HCT116 (cell line): ENCODE measurements around the gene ZNF581.

Experiments
- CEBPB ChIP-seq: IDR thresholded peaks from 2 replicates; pipeline ENCODE4 v1.6.1; 2012; ENCODE audit warnings: low read depth
- ELF1 ChIP-seq: IDR thresholded peaks from 2 replicates; pipeline ENCODE4 v1.6.1; 2012; ENCODE audit warnings: low read depth, borderline replicate concordance
- EZH2 ChIP-seq: fragments of 200-600 bp; sonication (generic); IDR thresholded peaks from 2 replicates; pipeline ENCODE4 v1.6.1; 2017; ENCODE audit warnings: antibody characterized with exemption, mixed run types
- EZH2phosphoT487 ChIP-seq: fragments of 200-600 bp; IDR thresholded peaks from 2 replicates; pipeline ENCODE4 v1.6.1; 2018; ENCODE audit warnings: antibody characterized with exemption, borderline replicate concordance
- POLR2A ChIP-seq: IDR thresholded peaks from 2 replicates; pipeline ENCODE4 v1.7.0; 2011; ENCODE audit warnings: borderline replicate concordance; ENCODE audit not compliant: insufficient read depth, insufficient read length; ENCODE audit errors: extremely low read depth
- POLR2AphosphoS5 ChIP-seq: IDR thresholded peaks from 2 replicates; pipeline ENCODE4 v1.6.1; 2011; ENCODE audit warnings: mild to moderate bottlenecking, low read depth, low read length, moderate library complexity
- RAD21 ChIP-seq: IDR thresholded peaks from 2 replicates; pipeline ENCODE4 v1.6.1; 2012; ENCODE audit warnings: low read depth, mild to moderate bottlenecking
- YY1 ChIP-seq: IDR thresholded peaks from 2 replicates; pipeline ENCODE4 v1.6.1; 2011; ENCODE audit warnings: low read length, low read depth, moderate library complexity, mild to moderate bottlenecking; ENCODE audit not compliant: insufficient replicate concordance; ENCODE audit errors: extremely low read depth
- TF ChIP-seq, protein P1 (sequence below), 3 experiments: fragments of 200-600 bp in 1 of 3; sonication (generic) in 1 of 3; IDR thresholded peaks in 2 of 3; conservative IDR thresholded peaks in 1 of 3; 2 replicates each; pipeline ENCODE4 v1.5.1; 2012 to 2017; ENCODE audit warnings: low read depth in 2 of 3, low read length in 2 of 3, antibody characterized with exemption in 1 of 3, borderline replicate concordance in 1 of 3, control low read depth in 1 of 3, mild to moderate bottlenecking in 1 of 3, mixed read lengths in 1 of 3, mixed run types in 1 of 3, moderate library complexity in 1 of 3; ENCODE audit not compliant: insufficient read depth in 1 of 3
- TF ChIP-seq, protein P2 (sequence below): IDR thresholded peaks from 2 replicates; pipeline ENCODE4 v1.6.1; 2012; ENCODE audit warnings: low read depth
- TF ChIP-seq, protein P3 (sequence below): IDR thresholded peaks from 2 replicates; pipeline ENCODE4 v1.6.1; 2012

DNA sequence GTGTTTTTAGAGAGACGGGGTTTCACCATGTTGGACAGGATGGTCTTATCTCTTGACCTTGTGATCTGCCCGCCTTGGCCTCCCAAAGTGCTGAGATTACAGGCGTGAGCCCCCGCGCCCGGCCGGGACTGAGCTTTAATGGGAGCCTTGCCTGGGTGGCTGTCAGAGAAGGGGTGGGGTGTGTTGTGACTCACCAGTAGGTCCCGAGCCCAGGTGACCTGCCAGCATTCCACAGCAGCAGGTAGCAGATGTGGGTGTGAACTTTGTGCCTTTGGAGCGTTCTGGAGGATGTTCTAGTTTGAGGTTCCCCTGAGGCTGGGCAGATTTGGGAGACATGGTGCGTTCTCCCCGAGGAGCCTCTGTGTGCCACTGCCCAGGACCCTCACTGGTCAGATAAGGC, 24.5 kb downstream of the ZNF581 start:
- TF ChIP-seq, protein P1, sequence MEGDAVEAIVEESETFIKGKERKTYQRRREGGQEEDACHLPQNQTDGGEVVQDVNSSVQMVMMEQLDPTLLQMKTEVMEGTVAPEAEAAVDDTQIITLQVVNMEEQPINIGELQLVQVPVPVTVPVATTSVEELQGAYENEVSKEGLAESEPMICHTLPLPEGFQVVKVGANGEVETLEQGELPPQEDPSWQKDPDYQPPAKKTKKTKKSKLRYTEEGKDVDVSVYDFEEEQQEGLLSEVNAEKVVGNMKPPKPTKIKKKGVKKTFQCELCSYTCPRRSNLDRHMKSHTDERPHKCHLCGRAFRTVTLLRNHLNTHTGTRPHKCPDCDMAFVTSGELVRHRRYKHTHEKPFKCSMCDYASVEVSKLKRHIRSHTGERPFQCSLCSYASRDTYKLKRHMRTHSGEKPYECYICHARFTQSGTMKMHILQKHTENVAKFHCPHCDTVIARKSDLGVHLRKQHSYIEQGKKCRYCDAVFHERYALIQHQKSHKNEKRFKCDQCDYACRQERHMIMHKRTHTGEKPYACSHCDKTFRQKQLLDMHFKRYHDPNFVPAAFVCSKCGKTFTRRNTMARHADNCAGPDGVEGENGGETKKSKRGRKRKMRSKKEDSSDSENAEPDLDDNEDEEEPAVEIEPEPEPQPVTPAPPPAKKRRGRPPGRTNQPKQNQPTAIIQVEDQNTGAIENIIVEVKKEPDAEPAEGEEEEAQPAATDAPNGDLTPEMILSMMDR (IDR thresholded peaks at IDR 0.05 in 2 of 3, conservative IDR thresholded peaks at IDR 0.05 in 1 of 3; ENCODE audit: borderline replicate concordance in 1 of 3, insufficient read depth in 1 of 3, low read depth in 2 of 3, low read length in 2 of 3): no peak
- no peak for TF ChIP-seq ELF1
- TF ChIP-seq YY1: no peak
- no peak for TF ChIP-seq POLR2AphosphoS5
- TF ChIP-seq, protein P2, sequence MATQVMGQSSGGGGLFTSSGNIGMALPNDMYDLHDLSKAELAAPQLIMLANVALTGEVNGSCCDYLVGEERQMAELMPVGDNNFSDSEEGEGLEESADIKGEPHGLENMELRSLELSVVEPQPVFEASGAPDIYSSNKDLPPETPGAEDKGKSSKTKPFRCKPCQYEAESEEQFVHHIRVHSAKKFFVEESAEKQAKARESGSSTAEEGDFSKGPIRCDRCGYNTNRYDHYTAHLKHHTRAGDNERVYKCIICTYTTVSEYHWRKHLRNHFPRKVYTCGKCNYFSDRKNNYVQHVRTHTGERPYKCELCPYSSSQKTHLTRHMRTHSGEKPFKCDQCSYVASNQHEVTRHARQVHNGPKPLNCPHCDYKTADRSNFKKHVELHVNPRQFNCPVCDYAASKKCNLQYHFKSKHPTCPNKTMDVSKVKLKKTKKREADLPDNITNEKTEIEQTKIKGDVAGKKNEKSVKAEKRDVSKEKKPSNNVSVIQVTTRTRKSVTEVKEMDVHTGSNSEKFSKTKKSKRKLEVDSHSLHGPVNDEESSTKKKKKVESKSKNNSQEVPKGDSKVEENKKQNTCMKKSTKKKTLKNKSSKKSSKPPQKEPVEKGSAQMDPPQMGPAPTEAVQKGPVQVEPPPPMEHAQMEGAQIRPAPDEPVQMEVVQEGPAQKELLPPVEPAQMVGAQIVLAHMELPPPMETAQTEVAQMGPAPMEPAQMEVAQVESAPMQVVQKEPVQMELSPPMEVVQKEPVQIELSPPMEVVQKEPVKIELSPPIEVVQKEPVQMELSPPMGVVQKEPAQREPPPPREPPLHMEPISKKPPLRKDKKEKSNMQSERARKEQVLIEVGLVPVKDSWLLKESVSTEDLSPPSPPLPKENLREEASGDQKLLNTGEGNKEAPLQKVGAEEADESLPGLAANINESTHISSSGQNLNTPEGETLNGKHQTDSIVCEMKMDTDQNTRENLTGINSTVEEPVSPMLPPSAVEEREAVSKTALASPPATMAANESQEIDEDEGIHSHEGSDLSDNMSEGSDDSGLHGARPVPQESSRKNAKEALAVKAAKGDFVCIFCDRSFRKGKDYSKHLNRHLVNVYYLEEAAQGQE: no peak
- no peak for TF ChIP-seq EZH2phosphoT487
- TF ChIP-seq RAD21: no peak
- TF ChIP-seq POLR2A: no peak
- TF ChIP-seq EZH2: no peak
- no peak for TF ChIP-seq CEBPB
- TF ChIP-seq, protein P3, sequence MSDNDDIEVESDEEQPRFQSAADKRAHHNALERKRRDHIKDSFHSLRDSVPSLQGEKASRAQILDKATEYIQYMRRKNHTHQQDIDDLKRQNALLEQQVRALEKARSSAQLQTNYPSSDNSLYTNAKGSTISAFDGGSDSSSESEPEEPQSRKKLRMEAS: no peak
